ENCODE results near the gene VPS13D. TPM values are rescaled to one million over a fixed set of nuclear protein-coding genes. Genes with fewer than 3 reads are reported as not detected.
A peak's percentile ranks its signal among the peaks of the same experiment; 100 is the strongest.

VPS13D gene
- total and polyA plus RNA-seq, 10 donors = 10.1 to 108 (median 86.3) TPM

DNA sequence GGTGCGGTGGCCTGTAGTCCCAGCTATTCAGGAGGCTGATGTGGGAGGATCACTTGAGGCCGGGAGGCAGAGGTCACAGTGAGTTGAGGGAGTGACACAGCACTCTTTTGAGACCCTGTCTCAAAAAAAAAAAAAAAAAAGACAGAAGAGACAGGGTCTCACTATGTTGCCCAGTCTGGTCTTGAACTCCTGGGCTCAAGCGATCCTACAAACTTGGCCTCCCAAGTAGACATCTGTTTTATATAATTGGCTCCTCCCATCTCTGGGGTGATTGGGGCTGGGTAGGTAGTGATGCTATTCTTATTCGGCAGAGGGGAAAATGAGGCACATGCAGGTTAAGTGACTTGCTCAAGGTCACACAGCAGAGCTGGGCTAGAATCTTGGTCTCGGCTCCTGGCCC is 23.6 kb upstream of the VPS13D start:
- 89 to 91% (median 90%) methylated on average over 5 of the region's 5 CpGs for WGBS, 5 donors
- intact Hi-C loops (cut with DNase I; ENCODE audit: low total_unique reads) = no loop called here
- peaks cover 20 to 97% (median 70%) of the 10 kb centered on the region in 6 donors for H3K4me1 ChIP-seq
- no peak for TF ChIP-seq POLR2AphosphoS5 (IDR thresholded peaks at IDR 0.05)
- TF ChIP-seq, protein P1, sequence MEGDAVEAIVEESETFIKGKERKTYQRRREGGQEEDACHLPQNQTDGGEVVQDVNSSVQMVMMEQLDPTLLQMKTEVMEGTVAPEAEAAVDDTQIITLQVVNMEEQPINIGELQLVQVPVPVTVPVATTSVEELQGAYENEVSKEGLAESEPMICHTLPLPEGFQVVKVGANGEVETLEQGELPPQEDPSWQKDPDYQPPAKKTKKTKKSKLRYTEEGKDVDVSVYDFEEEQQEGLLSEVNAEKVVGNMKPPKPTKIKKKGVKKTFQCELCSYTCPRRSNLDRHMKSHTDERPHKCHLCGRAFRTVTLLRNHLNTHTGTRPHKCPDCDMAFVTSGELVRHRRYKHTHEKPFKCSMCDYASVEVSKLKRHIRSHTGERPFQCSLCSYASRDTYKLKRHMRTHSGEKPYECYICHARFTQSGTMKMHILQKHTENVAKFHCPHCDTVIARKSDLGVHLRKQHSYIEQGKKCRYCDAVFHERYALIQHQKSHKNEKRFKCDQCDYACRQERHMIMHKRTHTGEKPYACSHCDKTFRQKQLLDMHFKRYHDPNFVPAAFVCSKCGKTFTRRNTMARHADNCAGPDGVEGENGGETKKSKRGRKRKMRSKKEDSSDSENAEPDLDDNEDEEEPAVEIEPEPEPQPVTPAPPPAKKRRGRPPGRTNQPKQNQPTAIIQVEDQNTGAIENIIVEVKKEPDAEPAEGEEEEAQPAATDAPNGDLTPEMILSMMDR (IDR thresholded peaks at IDR 0.05 in 8 of 11, conservative IDR thresholded peaks at IDR 0.05 in 3 of 11) = no peak
- TF ChIP-seq POLR2A (IDR thresholded peaks at IDR 0.05) = no peak
- peak overlapping the region in 2 of 8 donors; percentile 81 to 86 for H3K27ac ChIP-seq
- no peaks in the 10 kb centered on the region for H3K27me3 ChIP-seq (replicated peaks in 1 of 7)
- no peak overlapping the region for H3K4me3 ChIP-seq
- H3K9me3 ChIP-seq = no peaks in the 10 kb centered on the region
- H3K36me3 ChIP-seq = peaks cover 0 to 83% (median 62%) of the 10 kb centered on the region in 6 donors
- no peak for DNase-seq

DNA sequence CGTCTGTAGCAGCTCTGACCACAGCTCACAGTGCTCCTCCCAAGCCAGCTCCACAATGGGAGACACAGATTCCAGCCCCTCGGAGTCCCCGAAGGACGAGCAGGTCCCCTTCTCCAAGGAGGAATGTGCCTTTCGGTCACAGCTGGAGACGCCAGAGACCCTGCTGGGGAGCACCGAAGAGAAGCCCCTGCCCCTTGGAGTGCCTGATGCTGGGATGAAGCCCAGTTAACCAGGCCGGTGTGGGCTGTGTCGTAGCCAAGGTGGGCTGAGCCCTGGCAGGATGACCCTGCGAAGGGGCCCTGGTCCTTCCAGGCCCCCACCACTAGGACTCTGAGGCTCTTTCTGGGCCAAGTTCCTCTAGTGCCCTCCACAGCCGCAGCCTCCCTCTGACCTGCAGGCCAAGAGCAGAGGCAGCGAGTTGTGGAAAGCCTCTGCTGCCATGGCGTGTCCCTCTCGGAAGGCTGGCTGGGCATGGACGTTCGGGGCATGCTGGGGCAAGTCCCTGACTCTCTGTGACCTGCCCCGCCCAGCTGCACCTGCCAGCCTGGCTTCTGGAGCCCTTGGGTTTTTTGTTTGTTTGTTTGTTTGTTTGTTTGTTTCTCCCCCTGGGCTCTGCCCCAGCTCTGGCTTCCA is 22.9 kb upstream of the VPS13D start:
- peaks cover 20 to 96% (median 66%) of the 10 kb centered on the region in 6 donors for H3K4me1 ChIP-seq
- no peaks in the 10 kb centered on the region for H3K27me3 ChIP-seq (replicated peaks in 1 of 7)
- H3K9me3 ChIP-seq = no peaks in the 10 kb centered on the region
- intact Hi-C loops (cut with DNase I; ENCODE audit: low total_unique reads) = no loop called here
- DNase-seq = peak; percentile 76
- no peak overlapping the region for H3K4me3 ChIP-seq
- H3K36me3 ChIP-seq = peaks cover 0 to 76% (median 58%) of the 10 kb centered on the region in 6 donors
- peak; percentile 38 to 83 (median 50) for TF ChIP-seq POLR2AphosphoS5 (IDR thresholded peaks at IDR 0.05)
- TF ChIP-seq, protein P1 (IDR thresholded peaks at IDR 0.05 in 8 of 11, conservative IDR thresholded peaks at IDR 0.05 in 3 of 11) = no peak
- TF ChIP-seq POLR2A (IDR thresholded peaks at IDR 0.05) = no peak
- peak overlapping the region in 3 of 8 donors; percentile 3 to 86 (median 53) for H3K27ac ChIP-seq
- WGBS, 5 donors = 78 to 83% (median 80%) methylated on average over 9 to 17 of the region's 17 CpGs

DNA sequence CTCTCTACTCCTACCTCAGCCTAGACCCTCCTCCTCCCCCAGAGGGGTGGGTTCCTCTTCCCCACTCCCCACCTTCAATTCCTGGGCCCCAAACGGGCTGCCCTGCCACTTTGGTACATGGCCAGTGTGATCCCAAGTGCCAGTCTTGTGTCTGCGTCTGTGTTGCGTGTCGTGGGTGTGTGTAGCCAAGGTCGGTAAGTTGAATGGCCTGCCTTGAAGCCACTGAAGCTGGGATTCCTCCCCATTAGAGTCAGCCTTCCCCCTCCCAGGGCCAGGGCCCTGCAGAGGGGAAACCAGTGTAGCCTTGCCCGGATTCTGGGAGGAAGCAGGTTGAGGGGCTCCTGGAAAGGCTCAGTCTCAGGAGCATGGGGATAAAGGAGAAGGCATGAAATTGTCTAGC is 21.6 kb upstream of the VPS13D start:
- Histone ChIP-seq H3K27me3 (replicated peaks in 1 of 7) (no peaks in the 10 kb centered on the region), H3K27ac (peak overlapping the region in 7 of 8 donors; percentile 3 to 86 (median 23)), H3K4me3 (no peak overlapping the region), H3K9me3 (no peaks in the 10 kb centered on the region), H3K36me3 (peaks cover 0 to 63% (median 44%) of the 10 kb centered on the region in 6 donors), H3K4me1 (peaks cover 20 to 83% (median 53%) of the 10 kb centered on the region in 6 donors)
- TF ChIP-seq, protein P1 (IDR thresholded peaks at IDR 0.05 in 8 of 11, conservative IDR thresholded peaks at IDR 0.05 in 3 of 11) = no peak
- TF ChIP-seq POLR2AphosphoS5 (IDR thresholded peaks at IDR 0.05) = peak in 1 of 3 donors; percentile 5
- no peak for DNase-seq
- 62 to 78% (median 71%) methylated on average over 6 of the region's 6 CpGs for WGBS, 5 donors
- intact Hi-C loops (cut with DNase I; ENCODE audit: low total_unique reads) = no loop called here

DNA sequence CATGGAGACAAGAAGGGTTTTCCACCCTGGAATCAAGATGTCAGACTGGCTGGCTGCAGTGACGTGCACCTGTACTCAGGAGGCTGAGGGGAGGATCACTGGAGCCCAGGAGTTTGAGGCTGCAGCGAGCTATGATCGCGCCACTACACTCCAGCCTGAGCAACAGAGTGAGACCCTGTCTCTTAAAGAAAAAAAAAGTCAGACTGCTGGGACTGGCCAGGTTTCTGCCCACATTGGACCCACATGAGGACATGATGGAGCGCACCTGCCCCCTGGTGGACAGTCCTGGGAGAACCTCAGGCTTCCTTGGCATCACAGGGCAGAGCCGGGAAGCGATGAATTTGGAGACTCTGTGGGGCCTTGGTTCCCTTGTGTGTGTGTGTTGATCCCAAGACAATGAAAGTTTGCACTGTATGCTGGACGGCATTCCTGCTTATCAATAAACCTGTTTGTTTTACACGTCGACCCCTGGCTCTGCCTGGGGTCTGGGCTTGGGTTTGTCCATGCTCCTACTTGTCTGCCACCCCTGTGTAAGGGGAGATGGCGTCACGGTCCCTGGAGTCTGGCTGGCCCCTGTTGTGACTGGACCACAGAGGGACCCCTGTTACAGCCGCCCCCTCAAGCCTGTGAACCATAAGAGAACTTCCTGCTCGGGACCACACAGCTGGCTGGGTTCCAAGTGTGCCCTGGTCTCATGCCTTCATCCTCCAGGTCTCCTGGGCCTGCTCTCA is 20.9 kb upstream of the VPS13D start:
- peaks cover 0 to 56% (median 38%) of the 10 kb centered on the region in 6 donors for H3K36me3 ChIP-seq
- TF ChIP-seq POLR2A (IDR thresholded peaks at IDR 0.05) (no peak), POLR2AphosphoS5 (IDR thresholded peaks at IDR 0.05) (peak in 2 of 3 donors; percentile 54 to 85)
- TF ChIP-seq, protein P1 (IDR thresholded peaks at IDR 0.05 in 8 of 11, conservative IDR thresholded peaks at IDR 0.05 in 3 of 11) = peak; percentile 89 to 98 (median 94)
- peak; percentile 94 for DNase-seq
- H3K27ac ChIP-seq = peak overlapping the region in 7 of 8 donors; percentile 23 to 86 (median 39)
- no peak overlapping the region for H3K4me3 ChIP-seq
- H3K27me3 ChIP-seq (replicated peaks in 1 of 7) = no peaks in the 10 kb centered on the region
- intact Hi-C loops (cut with DNase I; ENCODE audit: low total_unique reads) = loop anchor here (1.0 kb wide), 1 partner anchor 84 kb away; no protein-coding TSS in a partner anchor
- WGBS, 5 donors = 23 to 32% (median 31%) methylated on average over 14 of the region's 14 CpGs
- no peaks in the 10 kb centered on the region for H3K9me3 ChIP-seq
- peaks cover 20 to 76% (median 46%) of the 10 kb centered on the region in 6 donors for H3K4me1 ChIP-seq
